T47D (cell line): ENCODE data around the gene ADARB2.

Experiments
- DNase-seq, 2 experiments: peaks; one replicate each; pipeline versions ENCODE4 v3.0.0 to v3.0.0-alpha.2; 2011 to 2012; ENCODE audit warnings: low read depth in 1 of 2, low spot score in 1 of 2
- JUND ChIP-seq: IDR thresholded peaks from 2 replicates; pipeline ENCODE4 v1.6.1; 2012; ENCODE audit warnings: low read depth
- in situ Hi-C: cut with HindIII; loops from 2 replicates; pipeline ENCODE4 v1.10.0; 2016; ENCODE audit warnings: low sequenced_read_pairs, low pct_unique_long_range_greater_than_20kb

ADARB2 gene

DNA sequence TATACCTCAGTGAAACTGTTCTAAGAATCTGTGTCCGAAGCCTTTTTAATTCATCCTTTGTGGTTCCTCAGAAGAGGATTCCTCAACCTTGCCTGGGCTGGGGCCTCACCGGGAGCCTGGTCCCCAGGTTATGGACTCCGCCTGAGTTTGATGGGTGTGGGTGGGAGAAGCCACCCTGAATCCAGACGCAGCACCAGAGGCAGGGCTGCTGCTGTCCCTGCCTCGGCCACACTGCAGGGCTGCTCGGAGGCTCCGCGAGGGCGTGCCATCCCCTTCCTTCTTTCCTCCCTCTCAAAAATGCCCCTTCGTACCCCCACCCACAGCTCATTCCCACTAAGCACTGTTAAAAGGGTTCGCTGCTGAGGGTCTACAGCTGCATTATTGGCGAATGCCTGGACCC, 146.3 kb downstream of the ADARB2 start:
- TF ChIP-seq JUND = no peak
- in situ Hi-C loops = no loop called here
- DNase-seq = no peak

DNA sequence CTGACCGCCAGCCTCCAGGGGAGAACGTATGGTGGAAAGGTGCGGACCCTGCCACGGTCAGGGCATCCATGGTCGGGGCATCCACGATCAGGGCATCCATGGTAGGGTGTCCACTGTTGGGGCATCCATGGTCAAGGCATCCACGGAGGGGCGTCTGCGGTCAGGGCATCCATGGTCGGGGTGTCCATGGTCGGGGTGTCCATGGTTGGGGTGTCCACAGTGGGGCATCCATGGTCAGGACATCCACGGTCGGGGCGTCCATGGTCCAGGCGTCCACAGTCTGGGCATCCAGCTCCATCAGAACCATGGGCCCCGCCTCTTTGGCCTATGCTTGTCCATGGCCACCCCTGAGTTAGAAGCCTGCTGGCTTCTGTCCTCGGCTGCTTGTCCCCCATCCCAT, 148.1 kb downstream of the ADARB2 start:
- DNase-seq = no peak
- no peak for TF ChIP-seq JUND
- in situ Hi-C loops = no loop called here

DNA sequence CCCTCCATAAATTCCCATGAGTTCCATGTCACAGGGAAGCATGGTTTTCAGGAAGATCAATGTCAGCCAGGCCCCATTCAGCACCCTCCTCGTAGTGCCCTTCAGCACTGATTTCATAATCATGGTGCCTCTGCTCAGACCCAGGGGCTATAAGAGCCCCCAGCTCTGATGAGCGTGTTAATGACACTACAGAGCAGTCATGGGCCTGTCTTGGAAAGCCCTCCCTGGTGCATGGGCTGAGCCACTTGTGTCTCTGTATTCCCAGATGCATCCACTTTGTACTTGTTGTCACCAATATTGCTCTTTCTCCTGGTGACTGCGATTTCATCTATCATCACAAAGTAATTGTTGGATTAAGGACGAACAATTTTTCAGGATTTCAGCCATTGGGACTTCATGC, 154.6 kb downstream of the ADARB2 start:
- no peak for DNase-seq
- in situ Hi-C loops = no loop called here
- TF ChIP-seq JUND = no peak

DNA sequence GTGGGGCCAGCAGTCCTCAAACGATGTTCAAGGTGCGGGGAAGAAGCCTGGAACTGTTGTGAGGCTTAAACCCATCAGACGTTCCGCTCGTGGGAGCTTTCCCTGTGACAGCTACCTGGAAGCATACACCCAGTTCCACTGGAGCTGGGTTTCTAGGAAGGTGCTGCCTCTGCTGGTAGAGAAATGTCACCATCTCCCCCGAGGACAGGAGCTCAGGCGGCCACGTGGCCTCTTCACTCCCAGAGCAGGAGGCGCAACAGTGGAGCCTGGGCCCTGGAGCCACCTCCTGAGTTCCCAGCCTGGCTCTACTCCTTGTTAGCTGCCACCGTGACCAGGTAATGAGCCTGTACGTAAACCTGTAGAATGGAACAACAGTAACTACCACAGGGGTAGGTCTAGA, 156.1 kb downstream of the ADARB2 start:
- DNase-seq = peak in 1 of 2 experiments; percentile 30
- TF ChIP-seq JUND = no peak
- in situ Hi-C loops = no loop called here

DNA sequence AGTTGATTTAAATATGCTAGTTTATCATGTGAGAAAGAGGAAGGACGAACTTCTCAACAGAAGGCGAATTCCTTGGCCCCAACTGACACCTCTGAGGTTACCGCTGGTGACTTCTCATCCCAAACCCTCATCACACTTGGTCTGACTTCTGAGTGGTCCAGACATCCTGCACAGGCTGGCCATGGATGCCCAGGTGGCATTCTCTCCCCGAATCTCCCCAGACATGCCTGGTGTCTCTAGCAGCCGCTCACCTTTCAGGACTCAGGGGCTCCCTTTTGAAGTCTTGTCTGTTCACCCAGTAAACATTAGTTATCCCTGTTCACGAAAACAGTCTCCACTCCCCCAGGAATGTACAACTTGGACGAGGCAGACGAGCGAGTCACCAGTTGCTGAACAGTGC, 157.7 kb downstream of the ADARB2 start:
- no peak for DNase-seq
- no peak for TF ChIP-seq JUND
- in situ Hi-C loops = no loop called here

DNA sequence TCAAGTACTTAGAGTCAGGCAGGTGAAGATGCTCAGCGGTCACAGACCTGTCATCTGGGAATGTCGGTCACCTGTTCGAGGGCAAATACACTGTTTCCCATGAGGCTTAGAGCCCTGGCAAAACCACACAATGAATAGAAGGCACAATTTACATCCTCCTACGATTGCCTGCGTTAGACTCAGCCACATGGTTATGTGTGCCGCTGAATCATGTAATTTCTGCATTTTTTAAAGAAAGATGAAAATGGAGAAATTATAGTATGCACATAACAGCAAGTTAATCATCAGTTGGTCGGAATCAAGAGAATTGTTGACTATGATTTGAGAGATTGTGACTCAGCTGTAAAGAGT, 158.2 kb downstream of the ADARB2 start:
- in situ Hi-C loops = no loop called here
- no peak for DNase-seq
- no peak for TF ChIP-seq JUND

DNA sequence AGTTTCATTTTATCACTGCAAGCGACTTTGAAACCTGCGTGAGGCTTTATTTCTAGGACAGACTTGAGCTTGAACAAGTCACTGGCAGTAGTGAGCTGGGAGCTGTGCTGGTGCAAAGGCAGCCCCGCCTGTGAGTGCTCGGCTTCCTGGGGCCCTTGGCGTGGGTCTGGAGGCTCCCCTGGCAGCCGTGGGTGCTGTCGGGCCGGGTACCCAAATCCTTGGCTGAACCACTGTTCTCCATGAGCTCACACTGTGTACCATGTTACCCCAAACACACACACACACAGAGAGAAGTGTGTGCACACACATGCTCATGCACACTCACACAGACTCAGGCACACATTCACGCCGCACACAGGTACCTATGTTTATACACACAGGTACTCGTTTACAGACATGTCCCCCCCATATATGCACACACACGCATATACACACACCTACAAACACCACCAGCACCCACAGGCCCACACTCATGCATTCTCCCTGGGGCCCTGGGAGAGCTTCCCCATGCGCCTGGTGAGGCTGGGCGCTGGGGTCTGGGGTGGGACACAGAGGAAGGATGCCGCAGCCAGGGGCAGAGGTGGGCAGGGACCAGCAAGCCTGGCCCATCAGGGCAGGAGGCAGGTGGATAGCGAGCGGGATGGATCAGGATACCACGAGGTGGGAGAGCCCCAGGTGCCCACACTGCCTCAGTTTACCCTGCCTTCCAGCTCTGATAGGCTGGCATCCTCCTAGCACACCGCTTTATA, 158.8 kb downstream of the ADARB2 start:
- no peak for TF ChIP-seq JUND
- DNase-seq = no peak
- in situ Hi-C loops = no loop called here

DNA sequence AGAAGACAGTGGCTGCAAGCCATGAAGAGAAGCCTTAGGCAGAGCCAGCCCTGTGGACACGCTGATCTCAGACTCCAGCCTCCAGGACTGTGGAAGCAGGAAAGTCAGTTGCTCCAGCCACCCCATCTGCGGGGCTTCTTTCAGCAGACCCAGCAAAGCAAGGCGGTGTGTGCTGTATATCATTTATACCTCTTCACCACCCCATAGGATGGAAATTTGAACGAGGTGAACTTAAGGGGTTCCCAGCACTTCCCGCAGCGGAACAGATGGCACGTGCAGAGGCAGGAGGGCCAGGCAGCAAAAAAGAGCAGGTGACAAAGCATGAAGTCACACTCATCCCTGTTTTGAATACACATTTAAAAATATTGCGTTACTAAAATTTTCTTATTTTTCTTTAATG, 159.4 kb downstream of the ADARB2 start:
- in situ Hi-C loops = no loop called here
- no peak for DNase-seq
- TF ChIP-seq JUND = no peak

DNA sequence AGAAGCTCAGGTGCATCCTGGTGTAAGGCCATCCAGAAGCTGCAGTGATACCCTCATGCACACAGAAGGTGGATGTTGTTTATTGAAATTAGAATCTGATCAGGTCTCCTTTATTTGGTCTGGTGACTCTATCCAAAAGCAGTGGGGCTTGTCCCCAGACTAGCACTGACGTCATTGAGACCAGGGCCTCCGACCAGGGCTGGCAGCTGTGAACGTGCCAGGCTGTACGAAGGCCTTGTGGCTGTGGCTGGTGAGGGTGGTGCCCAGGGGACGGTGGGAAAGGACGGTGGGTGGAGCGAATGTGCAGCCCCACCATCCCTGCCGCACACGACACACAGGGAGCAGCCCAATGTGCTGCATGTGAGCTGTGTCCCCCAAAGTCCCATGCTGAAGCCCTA, 160.0 kb downstream of the ADARB2 start:
- DNase-seq = no peak
- TF ChIP-seq JUND = no peak
- in situ Hi-C loops = no loop called here

DNA sequence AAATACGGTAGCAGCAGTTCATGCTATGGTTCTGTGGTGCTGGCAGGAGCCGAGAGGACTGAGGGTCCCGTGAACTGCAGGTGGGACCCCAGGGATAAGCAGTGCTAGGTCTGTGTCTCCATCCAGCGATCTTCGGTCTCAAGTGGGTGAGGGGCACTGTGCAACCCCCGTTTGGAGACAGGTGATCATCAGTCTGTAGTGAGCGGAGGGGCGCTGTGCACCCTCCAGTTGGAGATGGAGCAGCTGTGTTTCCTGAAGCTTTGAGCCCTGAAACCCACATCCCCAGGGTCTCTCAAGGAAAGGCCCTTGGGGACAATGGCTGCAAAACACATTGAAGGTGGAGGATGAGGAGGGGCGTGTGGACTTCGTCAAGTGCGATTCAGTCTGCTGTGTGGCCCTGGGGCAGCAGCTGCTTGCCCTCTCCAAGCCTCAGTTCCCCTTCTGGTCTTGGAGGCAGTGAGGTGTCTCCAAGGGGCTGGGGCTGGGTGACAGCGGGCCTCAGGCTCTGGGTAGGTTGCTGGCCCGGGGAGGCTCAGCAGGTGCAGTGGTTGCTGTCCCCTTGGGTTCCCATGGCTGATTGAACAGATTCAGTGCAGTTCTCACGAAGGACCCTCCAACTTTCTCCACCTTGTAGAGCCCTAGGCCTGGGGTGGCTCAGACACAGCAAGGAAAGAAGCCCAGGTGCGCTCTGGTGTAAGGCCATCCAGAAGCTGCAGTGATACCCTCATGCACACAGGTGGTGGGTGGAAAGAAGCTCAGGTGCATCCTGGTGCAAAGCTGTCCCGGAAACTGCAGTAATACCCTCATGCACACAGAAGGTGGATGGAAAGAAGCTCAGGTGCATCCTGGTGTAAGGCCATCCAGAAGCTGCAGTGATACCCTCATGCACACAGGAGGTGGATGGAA, 160.6 kb downstream of the ADARB2 start:
- no peak for TF ChIP-seq JUND
- no peak for DNase-seq
- in situ Hi-C loops = no loop called here

DNA sequence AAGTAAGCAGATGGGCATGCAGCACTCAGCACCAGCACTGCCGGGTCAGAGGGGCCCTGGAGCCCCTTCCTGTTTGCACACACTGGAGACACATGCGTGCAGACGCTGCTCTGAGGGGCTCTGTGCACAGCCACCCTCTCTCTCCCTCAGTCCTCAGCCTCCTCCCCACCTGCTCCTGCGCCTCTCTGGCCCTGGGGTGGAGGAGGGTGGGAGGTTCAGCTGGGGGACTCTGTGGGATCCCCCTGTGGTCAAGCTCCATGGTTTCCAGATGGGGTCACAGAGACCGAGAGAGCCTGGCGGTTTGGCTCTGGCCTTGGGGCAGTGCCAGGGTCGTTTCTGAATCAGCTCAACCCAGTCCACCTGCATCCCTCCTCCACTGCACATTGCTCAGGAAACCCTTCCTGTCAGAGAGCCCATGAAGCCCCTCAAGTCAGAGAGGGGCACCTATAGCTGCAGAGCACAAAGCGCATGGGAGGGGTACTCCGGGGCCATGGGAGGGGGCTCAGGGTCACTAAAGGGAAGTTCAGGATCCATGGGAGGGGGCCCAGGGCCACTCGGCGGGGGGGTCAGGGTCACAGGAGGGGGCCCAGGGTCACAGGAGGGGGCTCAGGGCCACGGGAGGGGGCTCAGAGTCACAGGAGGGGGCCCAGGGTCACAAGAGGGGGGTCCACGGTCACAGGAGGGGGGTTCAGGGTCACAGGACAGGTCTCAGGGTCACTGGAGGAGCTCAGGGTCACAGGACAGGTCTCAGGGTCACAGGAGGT, 161.7 kb downstream of the ADARB2 start:
- no peak for TF ChIP-seq JUND

DNA sequence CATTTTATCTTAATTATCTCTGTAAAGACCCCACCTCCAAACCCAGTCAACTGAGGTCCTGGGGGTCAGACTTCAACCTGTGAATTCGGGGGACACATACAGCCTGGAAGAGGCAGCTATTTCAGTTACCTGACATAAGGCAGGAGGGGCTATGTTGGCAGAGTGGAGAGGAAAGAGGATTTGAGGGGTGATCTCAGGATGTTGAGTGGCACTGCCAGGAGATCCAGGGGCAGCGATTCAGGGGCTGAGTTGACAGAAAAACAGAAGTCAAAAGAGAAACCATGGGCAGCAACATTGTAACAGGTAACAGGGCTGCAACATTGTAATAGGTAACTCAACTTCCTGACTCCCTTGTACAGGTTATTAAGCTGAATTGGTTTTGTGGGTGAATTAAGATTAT, 162.6 kb downstream of the ADARB2 start:
- TF ChIP-seq JUND = no peak
- DNase-seq = no peak
- in situ Hi-C loops = no loop called here

More for the DNA sequence above, 161.7 kb downstream of the ADARB2 start:
- in situ Hi-C loops = no loop called here
- no peak for DNase-seq

DNA sequence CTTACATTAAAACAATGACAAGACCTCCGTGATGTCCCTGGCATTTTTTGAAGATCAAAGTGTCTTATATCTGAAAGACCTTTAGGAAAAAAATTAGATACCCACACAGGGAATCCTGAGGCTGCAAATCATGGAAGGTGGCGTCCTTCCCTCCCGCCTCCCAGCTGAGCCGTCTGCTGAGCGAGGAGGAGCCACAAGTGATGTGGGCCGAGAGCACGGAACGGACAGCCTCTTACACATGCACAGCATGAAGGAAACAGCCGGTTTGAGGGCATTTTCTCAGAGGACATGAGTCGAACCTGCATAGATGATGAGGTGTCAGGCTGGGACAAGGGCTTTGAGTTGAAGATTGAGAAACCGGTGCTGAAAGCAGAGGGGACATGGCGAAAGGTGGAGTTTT, 163.3 kb downstream of the ADARB2 start:
- in situ Hi-C loops = no loop called here
- DNase-seq = no peak
- TF ChIP-seq JUND = no peak
